CD4-positive, alpha-beta memory T cell (primary cell): ENCODE measurements around the gene UST. TPM values are rescaled to one million over a fixed set of nuclear protein-coding genes. Genes with fewer than 3 reads are reported as not detected.

Experiments used
- CTCF ChIA-PET: fragments of 350-600 bp; sonication (Branson Sonifier 250); formaldehyde crosslinking; loops from one replicate; lab custom pipeline; 2021; ENCODE audit warnings: inconsistent platforms; ENCODE audit not compliant: partially characterized antibody; lab: Charles Lee
- POLR2A ChIA-PET: fragments of 350-600 bp; sonication (Branson Sonifier 250); formaldehyde crosslinking; loops from one replicate; lab custom pipeline; 2021; ENCODE audit not compliant: partially characterized antibody; lab: Charles Lee
- DNase-seq, 5 donors: peaks; one replicate each; pipeline versions ENCODE4 v3.0.0 to v3.0.0-alpha.2; 2020 to 2022; ENCODE audit warnings: mixed read lengths in 1 of 5
- H3K27ac ChIP-seq: one replicate; pipeline ENCODE4 v1.7.0; 2013; ENCODE audit warnings: low read depth, low read length
- H3K27me3 ChIP-seq: 2 replicates; pipeline ENCODE4 v1.7.0; 2013; ENCODE audit warnings: mild to moderate bottlenecking, low read length, moderate library complexity; ENCODE audit not compliant: insufficient read depth
- H3K36me3 ChIP-seq: 2 replicates; pipeline ENCODE4 v1.7.0; 2013; ENCODE audit warnings: mild to moderate bottlenecking, low read length, moderate library complexity; ENCODE audit not compliant: insufficient read depth
- H3K4me1 ChIP-seq: 2 replicates; pipeline ENCODE4 v1.7.0; 2013; ENCODE audit warnings: mild to moderate bottlenecking, low read length, moderate library complexity; ENCODE audit not compliant: insufficient read depth
- H3K4me3 ChIP-seq, 2 donors: one replicate each; pipeline ENCODE4 v1.7.0; 2013; ENCODE audit warnings: low read length in 2 of 2, mild to moderate bottlenecking in 1 of 2
- H3K9me3 ChIP-seq, 2 donors: one replicate each; pipeline ENCODE4 v1.7.0; 2013; ENCODE audit warnings: low read length in 2 of 2, control low read depth in 1 of 2; ENCODE audit not compliant: control insufficient read depth in 1 of 2
- H3K27ac Mint-ChIP-seq, 7 donors: one replicate each; pipeline ENCODE4 v1.8.0; 2020 to 2021; ENCODE audit warnings: mixed read lengths in 7 of 7, mild to moderate bottlenecking in 6 of 7, inconsistent platforms in 3 of 7, moderate library complexity in 3 of 7
- H3K27me3 Mint-ChIP-seq, 2 donors: one replicate each; pipeline ENCODE4 v1.8.0; 2020 to 2021; ENCODE audit warnings: mixed read lengths in 2 of 2
- H3K36me3 Mint-ChIP-seq, 2 donors: one replicate each; pipeline ENCODE4 v1.8.0; 2020 to 2021; ENCODE audit warnings: mixed read lengths in 2 of 2, inconsistent platforms in 1 of 2, mild to moderate bottlenecking in 1 of 2
- H3K4me1 Mint-ChIP-seq, 4 donors: one replicate each; pipeline ENCODE4 v1.8.0; 2020 to 2021; ENCODE audit warnings: mixed read lengths in 4 of 4, mild to moderate bottlenecking in 1 of 4
- H3K4me3 Mint-ChIP-seq, 8 donors: one replicate each; pipeline ENCODE4 v1.8.0; 2020 to 2021; ENCODE audit warnings: mixed read lengths in 8 of 8, mild to moderate bottlenecking in 7 of 8, moderate library complexity in 6 of 8, inconsistent platforms in 3 of 8
- H3K9me3 Mint-ChIP-seq, 8 donors: one replicate each; pipeline ENCODE4 v1.8.0; 2020 to 2021; ENCODE audit warnings: mixed read lengths in 8 of 8, mild to moderate bottlenecking in 5 of 8, inconsistent platforms in 3 of 8, moderate library complexity in 1 of 8
- intact Hi-C: fragments of 100-400 bp; cut with micrococcal nuclease; formaldehyde crosslinking; loops from one replicate; pipeline ENCODE4 v1.15.1; 2023
- polyA plus RNA-seq, 2 donors: library from polyadenylated mRNA; unstranded; fragments of 300-500 nt; fragmentation: Illumina TruSeq; gene quantifications; one replicate each; pipeline ENCODE4 v1.2.3, GENCODE V29; 2021
- total RNA-seq, 2 experiments: library from RNA; stranded (reverse); gene quantifications; one replicate each; pipeline ENCODE4 v1.2.3, GENCODE V29; 2021

UST gene
- total and polyA plus RNA-seq, 4 experiments from 2014 or later: 2.2 to 7.6 (median 5.1) TPM

DNA sequence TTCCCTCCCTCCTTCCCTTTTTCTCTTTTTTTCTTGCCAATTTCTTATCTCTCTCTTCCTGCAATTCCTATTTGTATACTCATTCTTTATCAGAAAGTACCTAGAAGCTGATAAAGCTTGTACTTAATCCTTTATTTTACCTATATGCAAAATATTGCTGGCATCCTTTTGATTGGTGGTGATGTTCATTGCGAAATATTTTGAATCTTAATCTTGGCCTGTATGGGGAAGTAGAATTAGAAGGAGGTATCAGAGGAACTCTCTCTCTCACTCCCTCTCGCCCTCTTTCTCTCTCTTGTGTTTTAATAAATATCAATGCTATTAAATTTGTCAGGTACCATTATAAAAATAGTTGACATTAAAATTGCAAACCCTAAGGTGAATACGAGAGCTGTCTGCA, 52.8 kb downstream of the UST start:
- H3K4me1 ChIP-seq: no peaks in the 10 kb centered on the region
- peaks cover 0 to 1% of the 10 kb centered on the region in 2 donors for H3K27me3 Mint-ChIP-seq
- no peak overlapping the region for H3K27ac ChIP-seq
- H3K36me3 ChIP-seq: no peaks in the 10 kb centered on the region
- no peak overlapping the region for H3K4me3 Mint-ChIP-seq
- no peaks in the 10 kb centered on the region for H3K36me3 Mint-ChIP-seq
- no peaks in the 10 kb centered on the region for H3K9me3 ChIP-seq
- no peak overlapping the region for H3K4me3 ChIP-seq
- H3K9me3 Mint-ChIP-seq: peaks cover 0 to 2% (median 0%) of the 10 kb centered on the region in 8 donors
- no peaks in the 10 kb centered on the region for H3K27me3 ChIP-seq
- intact Hi-C loops: no loop called here
- peak overlapping the region in 1 of 7 donors; percentile 0 for H3K27ac Mint-ChIP-seq
- peaks cover 28 to 41% (median 35%) of the 10 kb centered on the region in 4 donors for H3K4me1 Mint-ChIP-seq
- POLR2A ChIA-PET: interaction anchor here (0.9 kb wide), 1 partner anchor 48 kb away, joined by 3 read pairs; no protein-coding TSS in a partner anchor
- DNase-seq: no peak
- CTCF ChIA-PET: interaction anchor here (0.7 kb wide), 1 partner anchor 11 kb away, joined by 3 read pairs; no protein-coding TSS in a partner anchor

DNA sequence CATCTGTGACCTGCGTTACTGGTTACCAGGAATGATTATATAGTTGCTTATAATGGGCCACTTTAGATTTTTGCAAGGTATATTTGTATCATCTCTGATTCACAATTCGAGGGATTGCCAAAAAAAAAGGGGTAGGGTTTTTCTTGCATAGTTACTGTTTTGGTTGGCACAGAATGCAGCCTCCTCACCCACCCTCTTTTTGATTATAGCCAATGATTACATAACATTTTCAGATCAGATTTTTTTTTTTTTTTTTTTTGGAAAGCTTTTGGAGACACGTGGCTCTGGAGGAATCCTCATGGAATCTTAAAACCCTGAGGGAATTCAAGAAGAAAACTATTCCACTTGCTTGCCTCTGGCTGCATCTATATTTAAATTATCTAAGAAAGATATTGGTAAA, 53.7 kb downstream of the UST start:
- Histone ChIP-seq H3K9me3 (no peaks in the 10 kb centered on the region), H3K4me1 (no peaks in the 10 kb centered on the region), H3K27me3 (no peaks in the 10 kb centered on the region), H3K36me3 (no peaks in the 10 kb centered on the region), H3K4me3 (no peak overlapping the region), H3K27ac (no peak overlapping the region)
- POLR2A ChIA-PET: interaction anchor here (0.6 to 0.9 kb wide), 3 partner anchors 19 to 126 kb away, joined by 3 read pairs; no protein-coding TSS in a partner anchor
- no peak overlapping the region for H3K27ac Mint-ChIP-seq
- DNase-seq: no peak
- H3K36me3 Mint-ChIP-seq: no peaks in the 10 kb centered on the region
- H3K27me3 Mint-ChIP-seq: peaks cover 0 to 1% of the 10 kb centered on the region in 2 donors
- no peaks in the 10 kb centered on the region for H3K9me3 Mint-ChIP-seq
- intact Hi-C loops: no loop called here
- H3K4me1 Mint-ChIP-seq: peaks cover 34 to 47% (median 39%) of the 10 kb centered on the region in 4 donors
- CTCF ChIA-PET: interaction anchor here (0.6 to 1.4 kb wide), 2 partner anchors 10 to 277 kb away, joined by 3 read pairs; no protein-coding TSS in a partner anchor
- H3K4me3 Mint-ChIP-seq: no peak overlapping the region

GRCh38 chr6:148803979-148804378, 57.1 kb downstream of the UST start:
- Histone ChIP-seq H3K27me3 (no peaks in the 10 kb centered on the region), H3K36me3 (no peaks in the 10 kb centered on the region), H3K9me3 (no peaks in the 10 kb centered on the region), H3K27ac (no peak overlapping the region), H3K4me1 (no peaks in the 10 kb centered on the region), H3K4me3 (no peak overlapping the region)
- peaks cover 0 to 2% of the 10 kb centered on the region in 2 donors for H3K36me3 Mint-ChIP-seq
- H3K4me1 Mint-ChIP-seq: peaks cover 28 to 53% (median 41%) of the 10 kb centered on the region in 4 donors
- CTCF ChIA-PET: no interaction called here
- no peak overlapping the region for H3K27ac Mint-ChIP-seq
- H3K27me3 Mint-ChIP-seq: peaks cover 0 to 1% of the 10 kb centered on the region in 2 donors
- intact Hi-C loops: no loop called here
- no peak for DNase-seq
- no peak overlapping the region for H3K4me3 Mint-ChIP-seq
- H3K9me3 Mint-ChIP-seq: no peaks in the 10 kb centered on the region
- POLR2A ChIA-PET: no interaction called here

DNA sequence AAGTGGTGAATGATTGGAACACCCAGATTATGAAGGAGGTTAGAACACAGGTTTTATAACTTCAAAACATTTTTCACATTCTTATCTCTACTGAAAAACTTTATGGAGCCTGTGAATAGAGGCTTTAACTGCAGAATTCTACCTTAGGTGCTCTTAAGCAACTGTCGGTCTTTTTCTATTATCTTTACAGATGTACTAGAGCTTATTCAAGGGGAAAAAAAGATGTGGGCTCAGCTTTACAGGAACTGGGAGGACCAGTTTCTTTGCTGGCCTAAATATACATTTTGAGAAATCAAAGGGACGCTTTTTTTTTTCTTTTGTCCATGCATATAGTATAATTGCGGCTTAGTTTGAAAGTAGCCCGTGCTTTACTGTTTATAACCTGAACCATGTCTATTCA, 58.9 kb downstream of the UST start:
- no peaks in the 10 kb centered on the region for H3K9me3 Mint-ChIP-seq
- Histone ChIP-seq H3K27ac (no peak overlapping the region), H3K36me3 (no peaks in the 10 kb centered on the region), H3K9me3 (no peaks in the 10 kb centered on the region), H3K4me3 (no peak overlapping the region), H3K27me3 (no peaks in the 10 kb centered on the region), H3K4me1 (no peaks in the 10 kb centered on the region)
- peaks cover 0 to 2% of the 10 kb centered on the region in 2 donors for H3K36me3 Mint-ChIP-seq
- POLR2A ChIA-PET: no interaction called here
- intact Hi-C loops: no loop called here
- no peak overlapping the region for H3K27ac Mint-ChIP-seq
- CTCF ChIA-PET: no interaction called here
- peaks cover 22 to 52% (median 30%) of the 10 kb centered on the region in 4 donors for H3K4me1 Mint-ChIP-seq
- H3K27me3 Mint-ChIP-seq: peaks cover 0 to 1% of the 10 kb centered on the region in 2 donors
- DNase-seq: no peak
- no peak overlapping the region for H3K4me3 Mint-ChIP-seq

- Mint-ChIP-seq H3K36me3 (peaks cover 2 to 3% of the 10 kb centered on the region in 2 donors), H3K27me3 (no peaks in the 10 kb centered on the region), H3K27ac (no peak overlapping the region), H3K4me1 (peaks cover 16 to 42% (median 27%) of the 10 kb centered on the region in 4 donors), H3K4me3 (no peak overlapping the region), H3K9me3 (peaks cover 0 to 2% (median 0%) of the 10 kb centered on the region in 8 donors)
- intact Hi-C loops: no loop called here
- ChIA-PET POLR2A (no interaction called here), CTCF (no interaction called here)
- H3K4me1 ChIP-seq: no peaks in the 10 kb centered on the region
- no peaks in the 10 kb centered on the region for H3K27me3 ChIP-seq
- DNase-seq: no peak
- H3K36me3 ChIP-seq: no peaks in the 10 kb centered on the region
- H3K27ac ChIP-seq: no peak overlapping the region
- H3K9me3 ChIP-seq: no peaks in the 10 kb centered on the region
- H3K4me3 ChIP-seq: no peak overlapping the region
Measured at GRCh38 chr6:148807784-148808183, 61.0 kb downstream of the UST start.

GRCh38 chr6:148808786-148809304, 62.0 kb downstream of the UST start:
- intact Hi-C loops: no loop called here
- H3K27me3 Mint-ChIP-seq: no peaks in the 10 kb centered on the region
- H3K4me1 Mint-ChIP-seq: peaks cover 10 to 38% (median 25%) of the 10 kb centered on the region in 4 donors
- Histone ChIP-seq H3K4me1 (no peaks in the 10 kb centered on the region), H3K4me3 (no peak overlapping the region), H3K9me3 (no peaks in the 10 kb centered on the region), H3K36me3 (no peaks in the 10 kb centered on the region), H3K27ac (no peak overlapping the region), H3K27me3 (no peaks in the 10 kb centered on the region)
- H3K36me3 Mint-ChIP-seq: peaks cover 2 to 3% of the 10 kb centered on the region in 2 donors
- ChIA-PET CTCF (no interaction called here), POLR2A (no interaction called here)
- peaks cover 0 to 2% (median 0%) of the 10 kb centered on the region in 8 donors for H3K9me3 Mint-ChIP-seq
- H3K27ac Mint-ChIP-seq: peak overlapping the region in 1 of 7 donors; percentile 12
- no peak overlapping the region for H3K4me3 Mint-ChIP-seq
- no peak for DNase-seq

DNA sequence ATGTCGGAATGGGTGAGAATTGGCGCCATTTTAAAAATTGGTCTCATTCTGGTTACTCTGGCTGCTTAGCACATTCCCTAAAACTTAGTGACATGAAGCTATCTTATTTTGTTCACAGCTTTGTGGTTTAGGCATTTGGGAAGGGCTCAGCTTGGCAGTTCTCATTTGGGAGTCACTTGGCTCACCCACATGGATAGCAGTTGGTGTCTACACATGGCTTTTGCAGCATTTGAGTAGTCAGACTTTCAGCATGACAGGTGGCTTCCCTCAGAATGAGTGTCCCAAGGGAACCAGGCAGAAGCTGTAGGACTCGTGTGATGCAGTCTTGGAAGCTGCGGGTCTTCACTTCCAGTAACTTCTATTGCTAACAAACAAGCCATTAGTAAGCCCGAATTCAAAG, 64.6 kb downstream of the UST start:
- no peaks in the 10 kb centered on the region for H3K27me3 Mint-ChIP-seq
- H3K4me3 Mint-ChIP-seq: no peak overlapping the region
- H3K4me1 Mint-ChIP-seq: peaks cover 8 to 30% (median 18%) of the 10 kb centered on the region in 4 donors
- Histone ChIP-seq H3K27me3 (no peaks in the 10 kb centered on the region), H3K4me3 (no peak overlapping the region), H3K36me3 (no peaks in the 10 kb centered on the region), H3K4me1 (no peaks in the 10 kb centered on the region), H3K27ac (no peak overlapping the region), H3K9me3 (no peaks in the 10 kb centered on the region)
- peaks cover 2 to 6% of the 10 kb centered on the region in 2 donors for H3K36me3 Mint-ChIP-seq
- POLR2A ChIA-PET: no interaction called here
- no peak for DNase-seq
- intact Hi-C loops: no loop called here
- peaks cover 0 to 7% (median 1%) of the 10 kb centered on the region in 8 donors for H3K9me3 Mint-ChIP-seq
- CTCF ChIA-PET: interaction anchor here (1.1 kb wide), 1 partner anchor 10 kb away, joined by 3 read pairs; no protein-coding TSS in a partner anchor
- H3K27ac Mint-ChIP-seq: no peak overlapping the region
